C4-2B (cell line): ENCODE data around the gene IRAG1.

Experiments used
- H3K27ac ChIP-seq: fragments of 450-650 bp; 2 replicates; pipeline ENCODE4 v1.5.1; 2017
- ZFX ChIP-seq: fragments of 450-650 bp; IDR thresholded peaks from 2 replicates; pipeline ENCODE4 v1.6.1; 2017
- TF ChIP-seq, protein P1 (sequence below): fragments of 450-650 bp; conservative IDR thresholded peaks from 2 replicates; pipeline ENCODE4 v1.5.1; 2017; ENCODE audit warnings: mild to moderate bottlenecking

Gene IRAG1

DNA sequence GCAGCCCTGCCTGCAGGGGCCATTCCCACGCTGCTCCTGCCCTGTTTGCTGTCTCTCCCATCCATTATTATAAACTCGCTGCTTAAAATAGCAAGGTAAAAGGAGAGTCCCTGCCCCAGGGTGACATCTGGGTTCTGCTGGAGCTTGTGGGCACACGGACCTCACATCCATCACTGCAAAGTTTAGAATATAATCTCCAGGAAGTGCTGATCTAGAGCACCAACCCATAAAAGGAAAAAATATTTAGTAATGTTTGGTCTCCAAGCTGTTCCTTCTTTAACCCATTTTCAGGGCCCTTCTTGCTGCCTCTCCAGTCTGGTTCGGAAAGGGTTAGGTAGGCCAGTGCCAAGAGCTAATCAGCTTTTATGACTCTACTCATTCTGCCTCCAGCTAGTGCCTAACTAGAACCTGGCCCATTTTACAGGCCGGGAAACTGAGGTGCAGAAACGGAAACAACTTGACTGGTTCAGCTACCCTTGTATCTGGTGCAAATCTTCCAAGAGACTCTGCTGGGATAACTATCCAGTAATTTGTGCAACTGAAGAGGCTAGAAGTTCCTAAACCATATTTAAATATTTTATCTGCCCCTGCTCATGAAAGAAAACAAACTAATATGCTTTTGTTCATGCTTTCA lies 37.5 kb downstream of the IRAG1 start:
- no peak for TF ChIP-seq ZFX
- H3K27ac ChIP-seq: no peak overlapping the region

DNA sequence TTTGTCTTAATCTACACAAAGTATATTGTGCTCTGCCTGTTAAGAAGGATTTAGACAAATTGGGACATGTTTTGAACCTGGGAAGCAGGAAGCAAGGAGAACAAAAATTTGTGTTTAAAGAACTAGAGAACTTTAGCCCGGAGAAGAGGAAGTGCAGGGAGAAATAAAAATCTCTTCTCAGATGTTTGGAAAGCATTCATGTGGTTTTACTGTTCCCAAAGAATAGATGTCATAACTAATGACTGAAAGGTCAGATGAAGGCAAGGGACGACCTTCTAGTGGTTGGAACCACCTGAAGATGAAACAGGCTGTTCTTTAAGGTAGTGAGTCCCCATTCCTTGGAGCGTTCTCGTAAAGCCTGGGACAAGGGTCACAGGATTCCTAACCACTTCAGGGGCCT lies 38.3 kb downstream of the IRAG1 start:
- TF ChIP-seq, protein P1, sequence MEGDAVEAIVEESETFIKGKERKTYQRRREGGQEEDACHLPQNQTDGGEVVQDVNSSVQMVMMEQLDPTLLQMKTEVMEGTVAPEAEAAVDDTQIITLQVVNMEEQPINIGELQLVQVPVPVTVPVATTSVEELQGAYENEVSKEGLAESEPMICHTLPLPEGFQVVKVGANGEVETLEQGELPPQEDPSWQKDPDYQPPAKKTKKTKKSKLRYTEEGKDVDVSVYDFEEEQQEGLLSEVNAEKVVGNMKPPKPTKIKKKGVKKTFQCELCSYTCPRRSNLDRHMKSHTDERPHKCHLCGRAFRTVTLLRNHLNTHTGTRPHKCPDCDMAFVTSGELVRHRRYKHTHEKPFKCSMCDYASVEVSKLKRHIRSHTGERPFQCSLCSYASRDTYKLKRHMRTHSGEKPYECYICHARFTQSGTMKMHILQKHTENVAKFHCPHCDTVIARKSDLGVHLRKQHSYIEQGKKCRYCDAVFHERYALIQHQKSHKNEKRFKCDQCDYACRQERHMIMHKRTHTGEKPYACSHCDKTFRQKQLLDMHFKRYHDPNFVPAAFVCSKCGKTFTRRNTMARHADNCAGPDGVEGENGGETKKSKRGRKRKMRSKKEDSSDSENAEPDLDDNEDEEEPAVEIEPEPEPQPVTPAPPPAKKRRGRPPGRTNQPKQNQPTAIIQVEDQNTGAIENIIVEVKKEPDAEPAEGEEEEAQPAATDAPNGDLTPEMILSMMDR: no peak

DNA sequence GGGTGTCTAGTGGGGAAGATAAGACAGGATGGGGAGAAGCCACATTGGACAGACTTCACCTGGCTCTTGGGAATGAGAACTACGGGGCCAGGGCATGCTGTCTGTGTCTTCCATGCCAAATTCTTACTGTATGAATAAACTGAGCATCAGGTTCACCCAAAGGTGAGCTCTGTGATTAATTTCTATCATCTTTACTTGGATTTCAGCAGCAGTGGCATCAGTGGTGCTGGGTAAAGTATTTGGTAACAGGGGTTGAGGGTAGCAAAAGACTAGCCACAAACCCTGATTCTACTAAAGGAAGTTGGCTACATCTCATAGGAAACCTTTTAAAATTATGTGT lies 38.8 kb downstream of the IRAG1 start:
- H3K27ac ChIP-seq: no peak overlapping the region
- no peak for TF ChIP-seq ZFX
- TF ChIP-seq, protein P1: no peak

More for the DNA sequence above, 38.3 kb downstream of the IRAG1 start:
- H3K27ac ChIP-seq: no peak overlapping the region

DNA sequence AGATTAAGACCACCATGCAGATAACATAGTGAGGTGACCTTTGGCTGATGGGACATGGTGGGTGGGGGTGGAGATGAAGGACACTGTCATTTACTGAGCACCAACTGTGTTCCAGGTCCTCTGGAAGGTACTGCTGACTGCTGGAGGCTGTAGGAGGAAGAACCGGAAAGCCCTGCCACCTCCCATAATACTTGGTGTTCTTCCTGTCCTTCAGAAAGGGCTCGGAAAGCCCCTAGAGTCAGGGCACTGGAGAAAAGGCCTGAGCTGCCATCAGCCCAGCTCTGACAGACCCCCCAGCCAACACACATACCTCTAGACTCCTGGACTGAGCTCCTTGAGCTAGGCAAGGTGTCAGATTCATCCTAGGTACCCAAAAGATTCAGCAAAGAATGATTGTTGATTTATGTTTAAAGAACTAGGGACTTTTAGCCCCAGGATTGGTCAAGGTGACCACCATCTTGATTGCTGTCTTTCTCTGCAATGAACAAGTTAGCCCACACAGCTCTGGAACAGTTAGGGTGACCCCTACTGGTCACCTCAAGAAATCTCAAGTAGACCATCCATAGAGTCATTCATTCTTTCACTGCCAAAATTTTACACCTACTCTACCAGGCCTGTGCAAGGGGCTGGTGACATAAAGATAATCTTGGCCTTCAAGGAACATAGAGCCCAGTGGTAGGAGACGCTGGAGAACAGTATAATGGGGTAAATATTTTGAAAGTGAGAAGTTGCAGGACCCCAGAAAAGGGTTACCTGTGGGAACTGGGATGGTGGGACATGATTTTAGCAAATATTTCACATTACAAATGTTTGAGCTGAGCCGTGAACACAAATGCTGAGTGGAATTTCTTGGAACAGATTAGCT lies 39.4 kb downstream of the IRAG1 start:
- H3K27ac ChIP-seq: no peak overlapping the region
- TF ChIP-seq ZFX: no peak
- TF ChIP-seq, protein P1: peak; percentile 87

DNA sequence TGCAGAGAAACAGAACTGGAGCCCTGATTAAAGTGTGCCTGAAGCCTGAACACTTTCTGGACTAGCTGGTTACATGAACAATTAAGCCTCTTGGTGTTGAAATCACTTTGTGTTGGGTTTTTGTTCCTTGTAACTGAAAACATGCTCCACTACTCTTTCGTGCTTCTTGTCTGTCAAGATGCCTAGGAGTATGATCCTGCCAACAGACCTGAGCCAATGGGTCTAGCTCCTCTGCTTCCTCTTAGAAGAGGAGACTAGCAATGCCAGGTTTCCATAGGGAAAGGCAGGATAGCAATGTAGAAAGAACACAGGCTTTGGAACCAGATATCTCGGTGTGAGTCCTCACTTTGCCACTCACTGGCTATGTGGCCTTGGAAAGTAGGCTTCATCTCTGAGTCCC lies 40.3 kb downstream of the IRAG1 start:
- TF ChIP-seq, protein P1: no peak
- no peak for TF ChIP-seq ZFX
- no peak overlapping the region for H3K27ac ChIP-seq

DNA sequence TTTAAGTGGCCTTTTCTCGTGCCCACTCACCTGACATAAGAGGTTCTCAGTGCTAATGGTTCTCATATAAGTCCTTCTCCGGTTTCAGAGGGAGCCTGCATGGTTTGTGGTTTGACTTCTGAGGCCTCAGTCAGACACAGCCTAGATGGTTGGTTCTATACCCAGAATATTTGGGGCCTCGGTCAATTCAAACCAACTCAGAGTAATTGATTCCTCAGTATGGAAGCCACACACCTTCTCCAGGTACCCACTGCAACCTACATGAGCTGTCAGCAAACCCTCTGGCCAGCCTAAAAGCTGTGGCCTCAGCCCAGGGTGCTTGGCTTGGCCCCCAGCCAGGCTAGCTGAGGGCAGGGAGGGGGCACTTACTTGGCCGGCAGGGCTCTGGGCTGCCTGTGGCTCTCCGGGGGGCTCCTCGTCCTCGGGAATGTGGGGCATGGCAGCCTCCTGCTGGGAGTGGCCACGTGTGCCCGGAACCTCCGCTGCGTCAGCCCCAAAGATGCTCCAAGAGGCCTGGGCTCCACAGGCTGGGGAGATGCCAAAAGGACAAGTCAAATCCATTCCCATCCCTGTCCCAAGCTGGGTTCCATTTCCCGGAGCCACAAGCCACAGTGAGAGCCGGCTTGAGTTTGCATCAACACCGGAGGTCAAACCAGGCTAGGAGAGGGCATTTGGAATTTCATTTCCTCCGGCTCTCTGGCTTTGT lies 41.7 kb downstream of the IRAG1 start:
- no peak overlapping the region for H3K27ac ChIP-seq
- TF ChIP-seq, protein P1: no peak
- no peak for TF ChIP-seq ZFX

DNA sequence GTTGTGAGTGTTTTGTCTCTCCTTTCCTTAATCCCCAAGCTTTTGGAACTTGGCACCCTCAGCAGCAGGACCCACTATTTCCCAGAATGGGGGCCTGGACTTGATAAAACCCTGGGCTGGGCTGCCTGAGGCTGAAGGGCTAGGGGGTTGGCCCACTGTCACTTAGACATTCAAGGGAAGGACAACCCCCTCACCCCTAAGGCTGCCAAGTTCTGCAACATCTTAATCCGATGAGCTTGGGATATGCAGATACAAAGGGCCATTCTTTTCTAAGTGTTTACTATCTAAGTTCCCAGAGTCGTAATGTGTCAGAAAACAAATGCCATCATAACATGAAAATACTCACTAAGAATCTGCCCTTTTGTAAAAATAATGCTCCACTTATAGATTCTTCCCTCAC lies 42.9 kb downstream of the IRAG1 start:
- H3K27ac ChIP-seq: no peak overlapping the region
- TF ChIP-seq, protein P1: no peak
